DLD1 (cell line): Measurements from ENCODE around the gene AGAP4.
"Not testable (repeated sequence)": the region's sequence is repeated elsewhere in the genome, so short reads cannot be mapped to it uniquely, and the experiment has no call there.

ENCODE experiments used
- in situ Hi-C: cut with HindIII; loops from 2 replicates; pipeline ENCODE4 v1.10.0; 2017; ENCODE audit warnings: low sequenced_read_pairs

Gene AGAP4

DNA sequence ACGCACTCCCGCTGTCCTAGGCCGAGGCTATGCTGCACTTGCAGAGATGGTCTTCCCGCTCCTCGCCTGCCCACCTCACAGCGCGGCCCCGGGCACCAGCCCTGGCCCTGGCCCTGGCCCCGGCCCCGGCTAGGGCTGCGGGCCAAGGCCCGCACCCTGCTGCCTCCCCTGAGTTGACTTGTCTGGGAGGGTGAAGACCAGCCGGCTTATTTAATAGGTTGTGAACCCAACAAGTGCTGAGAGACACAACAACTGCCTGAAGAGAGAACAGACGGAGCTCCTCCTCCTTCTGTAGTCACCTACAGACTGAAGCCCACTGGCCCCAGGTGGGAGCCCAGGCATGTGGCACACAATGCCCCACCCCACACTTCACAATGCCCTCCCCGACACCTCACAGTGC is at the start of gene AGAP4:
AGAP4 (minus strand) TSS at position 101 of the 400 bp plus-strand sequence. CDS start 153 bp downstream, outside the sequence.
- in situ Hi-C loops = not testable (repeated sequence)

DNA sequence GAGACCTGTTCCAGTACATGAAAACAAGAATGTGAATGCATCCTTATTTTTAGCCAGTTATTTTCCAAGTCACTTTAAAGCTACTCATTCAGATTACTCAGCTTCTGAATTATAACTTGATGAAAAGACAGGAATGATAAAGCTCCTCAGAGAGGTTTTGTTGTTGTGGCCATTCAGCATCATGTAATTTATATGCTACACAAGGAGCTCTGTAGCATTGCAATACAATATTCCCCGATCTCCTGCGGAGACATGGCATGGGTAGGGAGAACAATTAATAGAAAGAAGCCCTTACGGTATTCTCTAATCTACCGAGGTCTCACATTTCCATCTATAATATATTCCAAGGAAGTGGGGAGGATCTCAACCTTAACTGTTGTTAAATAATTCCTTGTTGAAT is 43.4 kb upstream of the AGAP4 start:
- in situ Hi-C loops = not testable (repeated sequence)

- in situ Hi-C loops = not testable (repeated sequence)
Observed at GRCh38 chr10:45889539-45890230, 42.4 kb upstream of the AGAP4 start.

DNA sequence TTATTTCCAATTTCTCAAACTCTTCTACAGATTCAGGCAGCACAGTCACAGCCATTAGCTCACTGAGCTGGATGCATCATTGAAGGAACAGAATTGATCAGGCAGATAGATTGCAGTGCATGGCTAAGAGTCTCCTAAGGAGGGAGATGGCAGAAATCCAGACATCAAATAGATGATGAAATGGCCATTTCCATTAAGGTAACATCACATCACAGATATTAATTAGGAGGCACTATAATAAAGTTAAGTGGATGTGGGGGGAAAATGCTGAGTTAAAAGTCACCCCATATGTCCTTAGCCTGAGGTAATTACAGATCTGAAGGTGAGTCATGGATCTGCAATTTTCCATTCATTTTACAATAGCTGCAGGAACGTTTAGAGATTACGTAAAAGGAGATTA is 35.6 kb upstream of the AGAP4 start:
- in situ Hi-C loops = not testable (repeated sequence)

GRCh38 chr10:45865404-45865803 is 18.1 kb upstream of the AGAP4 start:
- in situ Hi-C loops = not testable (repeated sequence)

- in situ Hi-C loops = not testable (repeated sequence)
Observed at GRCh38 chr10:45864264-45864663, 17.0 kb upstream of the AGAP4 start.

GRCh38 chr10:45863632-45864031 is 16.3 kb upstream of the AGAP4 start:
- in situ Hi-C loops = not testable (repeated sequence)

DNA sequence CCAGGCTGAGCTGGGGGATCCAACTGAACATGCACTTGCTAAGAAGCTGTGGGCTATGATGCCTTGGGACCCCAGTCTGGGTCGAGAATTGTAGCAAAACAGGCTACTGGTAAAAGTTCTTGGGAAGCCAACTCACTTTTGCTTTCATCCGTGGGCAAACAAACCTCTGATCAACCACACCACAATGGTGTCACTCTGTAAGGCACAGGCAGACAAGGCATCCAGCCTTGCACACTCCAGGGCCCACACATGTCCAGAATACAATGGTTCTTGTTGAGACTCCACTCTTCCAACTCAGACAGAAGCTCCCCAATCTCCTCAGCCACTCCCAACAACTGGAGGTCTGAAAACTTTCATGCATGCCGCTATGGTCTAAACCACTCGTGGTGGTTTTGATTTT is 10.6 kb upstream of the AGAP4 start:
- in situ Hi-C loops = not testable (repeated sequence)

DNA sequence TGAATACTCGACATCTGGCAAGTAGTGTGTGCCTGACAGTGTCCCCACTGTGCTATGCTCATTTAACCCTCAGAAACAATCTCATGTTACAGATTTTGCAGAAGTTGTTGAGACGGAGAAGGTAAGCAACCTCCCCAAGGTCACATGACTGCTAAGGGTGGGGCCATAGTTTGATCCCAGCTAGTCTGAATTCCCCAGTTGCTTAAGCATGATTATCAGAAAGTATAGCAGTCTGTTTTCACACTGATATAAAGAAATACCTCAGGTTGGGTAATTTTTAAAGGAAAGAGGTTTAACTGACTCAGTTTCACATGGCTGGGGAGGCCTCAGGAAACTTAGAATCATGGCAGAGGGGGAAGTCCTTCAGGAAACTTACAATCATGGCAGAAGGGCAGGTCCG is 1.2 kb upstream of the AGAP4 start:
- in situ Hi-C loops = not testable (repeated sequence)

- in situ Hi-C loops = not testable (repeated sequence)
Observed at GRCh38 chr10:45822918-45823317, 24.4 kb downstream of the AGAP4 start.

DNA sequence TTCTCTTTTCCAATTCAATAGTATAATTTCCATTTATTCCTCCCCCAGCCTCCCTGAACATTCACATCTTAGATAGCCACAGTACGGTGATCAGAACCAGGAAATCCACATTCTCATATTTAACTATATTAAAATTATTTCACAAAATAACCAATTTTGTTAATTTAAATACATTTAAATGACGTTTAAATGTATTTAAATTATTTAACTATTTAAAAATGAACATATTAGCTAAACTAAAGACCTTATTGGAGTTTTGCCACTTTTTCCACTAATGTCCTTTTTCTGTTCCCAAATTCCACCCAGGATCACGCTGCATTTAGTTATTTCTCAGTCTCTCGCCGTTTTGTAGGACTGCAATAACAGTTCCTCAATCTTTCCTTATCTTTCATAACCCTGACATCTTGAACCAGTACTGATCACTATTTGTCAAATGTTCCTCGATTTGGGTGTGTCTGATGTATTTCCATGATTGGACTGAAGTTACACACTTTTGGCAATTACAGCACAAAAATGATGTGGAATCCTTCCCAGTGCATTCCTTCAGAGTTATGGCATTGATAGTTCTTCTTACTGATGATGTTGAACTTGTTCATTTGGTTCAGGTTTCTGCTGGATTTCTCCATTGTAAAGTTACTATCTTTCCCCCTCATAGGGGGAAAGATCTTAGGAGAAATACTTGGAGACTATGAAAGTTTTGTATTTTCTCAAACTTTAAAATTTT is 27.0 kb downstream of the AGAP4 start:
- in situ Hi-C loops = not testable (repeated sequence)

- in situ Hi-C loops = no loop called here
Observed at GRCh38 chr10:45819552-45819951, 27.7 kb downstream of the AGAP4 start.

DNA sequence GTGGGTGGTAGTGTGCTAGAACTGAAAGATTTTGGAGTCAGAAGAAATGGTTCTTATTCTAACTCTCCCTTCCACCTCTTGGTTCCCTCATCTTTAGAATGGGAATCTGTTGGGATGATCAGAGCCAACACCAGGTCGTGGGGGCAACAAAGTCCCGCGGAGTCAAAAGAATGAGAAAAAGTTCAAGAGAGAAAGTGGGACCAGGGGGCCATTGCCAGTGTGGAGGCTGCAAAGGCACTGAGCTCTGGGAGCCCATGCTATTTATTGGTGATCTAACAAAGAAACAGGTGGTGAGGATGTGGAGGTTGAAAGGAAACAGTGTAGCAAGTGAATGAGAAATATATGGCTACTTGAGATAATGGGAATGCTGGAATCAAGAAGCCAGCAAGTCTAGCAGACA is 29.4 kb downstream of the AGAP4 start:
- in situ Hi-C loops = no loop called here

GRCh38 chr10:45817130-45817859 is 30.0 kb downstream of the AGAP4 start:
- in situ Hi-C loops = no loop called here

DNA sequence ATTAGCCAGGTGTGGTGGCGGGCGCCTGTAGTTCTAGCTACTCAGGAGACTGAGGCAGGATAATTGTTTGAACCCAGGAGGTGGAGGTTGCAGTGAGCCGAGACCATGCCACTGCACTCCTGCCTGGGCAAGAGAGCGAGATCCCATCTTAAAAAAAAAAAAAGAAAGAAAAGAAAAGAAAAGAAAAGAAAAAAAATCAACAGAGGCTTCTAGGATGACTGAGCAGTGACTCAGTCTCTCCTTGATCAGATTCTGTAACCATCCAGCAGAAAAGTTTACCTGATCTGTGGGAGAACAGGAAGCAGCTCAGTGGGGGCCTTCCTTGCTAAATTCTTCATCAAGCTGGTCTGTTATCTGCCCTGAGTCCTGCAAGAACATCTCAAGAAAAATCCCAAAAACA is 33.2 kb downstream of the AGAP4 start:
- in situ Hi-C loops = not testable (repeated sequence)

- in situ Hi-C loops = not testable (repeated sequence)
Observed at GRCh38 chr10:45812959-45813358, 34.3 kb downstream of the AGAP4 start.

GRCh38 chr10:45811075-45811474 is 36.2 kb downstream of the AGAP4 start:
- in situ Hi-C loops = no loop called here

- in situ Hi-C loops = no loop called here
Observed at GRCh38 chr10:45809837-45810236, 37.5 kb downstream of the AGAP4 start.

- in situ Hi-C loops = not testable (repeated sequence)
Observed at GRCh38 chr10:45804996-45805395, 42.3 kb downstream of the AGAP4 start.

GRCh38 chr10:45803060-45804010 is 44.0 kb downstream of the AGAP4 start:
- in situ Hi-C loops = not testable (repeated sequence)

DNA sequence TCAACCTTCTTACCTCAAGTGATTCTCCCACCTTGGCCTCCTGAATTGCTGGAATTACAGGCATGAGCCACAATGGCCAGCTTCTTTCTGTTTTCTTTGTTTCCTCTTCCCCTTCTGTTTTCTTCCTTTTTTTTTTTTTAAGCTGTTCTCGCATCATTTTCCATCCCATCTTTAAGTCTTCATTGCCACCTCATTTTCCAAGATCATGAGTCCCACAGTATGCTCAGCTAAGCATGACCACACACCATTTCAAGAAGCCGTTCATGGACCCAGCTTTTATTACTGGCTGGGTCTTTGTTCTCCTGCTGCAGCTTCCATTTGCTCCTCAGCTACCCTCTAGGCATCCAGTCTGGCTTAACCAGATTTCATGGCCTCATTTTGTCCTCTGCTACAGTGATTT is 52.5 kb downstream of the AGAP4 start:
- in situ Hi-C loops = not testable (repeated sequence)
